ENCODE data around the gene YBX3.

The YBX3 gene

GRCh38 chr12:10732066-10732465 is 8.9 kb upstream of the YBX3 start:
- Histone ChIP-seq H3K9me3 (replicated peaks; ENCODE audit: insufficient read depth, low read length) (no peaks in the 10 kb centered on the region), H3K9ac (ENCODE audit: low read length) (no peak overlapping the region), H3K36me3 (replicated peaks; ENCODE audit: insufficient read depth, low read length) (no peaks in the 10 kb centered on the region), H3K4me2 (ENCODE audit: low read depth, low read length) (no peak overlapping the region), H4K20me1 (ENCODE audit: insufficient read depth, low read length) (no peaks in the 10 kb centered on the region), H3F3A (ENCODE audit: insufficient read depth, low read length) (no peaks in the 10 kb centered on the region), H3K9me2 (replicated peaks; ENCODE audit: insufficient read depth, low read length) (no peaks in the 10 kb centered on the region), H3K4me3 (ENCODE audit: low read length) (no peak overlapping the region), H3K4me1 (ENCODE audit: low read length) (no peaks in the 10 kb centered on the region), H3K27me3 (replicated peaks; ENCODE audit: insufficient read depth, low read length) (no peaks in the 10 kb centered on the region), H3K27ac (ENCODE audit: low read length) (no peak overlapping the region), H2AFZ (ENCODE audit: low read length) (no peak overlapping the region), H3K79me2 (ENCODE audit: low read length) (no peaks in the 10 kb centered on the region)
- TF ChIP-seq EZH2 (optimal IDR thresholded peaks at IDR 0.05; ENCODE audit: low read depth, low read length) (no peak), CTCF (IDR thresholded peaks at IDR 0.05; ENCODE audit: low read length) (no peak), EZH2phosphoT487 (IDR thresholded peaks at IDR 0.05; ENCODE audit: low read length) (no peak)
- DNase-seq: no peak

GRCh38 chr12:10730559-10730958 is 7.4 kb upstream of the YBX3 start:
- TF ChIP-seq EZH2phosphoT487 (IDR thresholded peaks at IDR 0.05; ENCODE audit: low read length) (no peak), CTCF (IDR thresholded peaks at IDR 0.05; ENCODE audit: low read length) (no peak), EZH2 (optimal IDR thresholded peaks at IDR 0.05; ENCODE audit: low read depth, low read length) (no peak)
- no peaks in the 10 kb centered on the region for H3K9me3 ChIP-seq (replicated peaks; ENCODE audit: insufficient read depth, low read length)
- no peak overlapping the region for H3K4me2 ChIP-seq (ENCODE audit: low read depth, low read length)
- no peaks in the 10 kb centered on the region for H3F3A ChIP-seq (ENCODE audit: insufficient read depth, low read length)
- no peaks in the 10 kb centered on the region for H3K36me3 ChIP-seq (replicated peaks; ENCODE audit: insufficient read depth, low read length)
- H4K20me1 ChIP-seq (ENCODE audit: insufficient read depth, low read length): no peaks in the 10 kb centered on the region
- DNase-seq: no peak
- H3K27ac ChIP-seq (ENCODE audit: low read length): no peak overlapping the region
- H2AFZ ChIP-seq (ENCODE audit: low read length): no peak overlapping the region
- H3K9ac ChIP-seq (ENCODE audit: low read length): no peak overlapping the region
- no peaks in the 10 kb centered on the region for H3K79me2 ChIP-seq (ENCODE audit: low read length)
- no peaks in the 10 kb centered on the region for H3K9me2 ChIP-seq (replicated peaks; ENCODE audit: insufficient read depth, low read length)
- no peak overlapping the region for H3K4me3 ChIP-seq (ENCODE audit: low read length)
- H3K4me1 ChIP-seq (ENCODE audit: low read length): no peaks in the 10 kb centered on the region
- no peaks in the 10 kb centered on the region for H3K27me3 ChIP-seq (replicated peaks; ENCODE audit: insufficient read depth, low read length)

GRCh38 chr12:10728091-10728490 is 5.0 kb upstream of the YBX3 start:
- H3K4me3 ChIP-seq (ENCODE audit: low read length): no peak overlapping the region
- H3K9me2 ChIP-seq (replicated peaks; ENCODE audit: insufficient read depth, low read length): no peaks in the 10 kb centered on the region
- 0 out of 2 replicates have a peak, but pooled peaks cover 7% of the 10 kb centered on the region for H3K27me3 ChIP-seq (replicated peaks; ENCODE audit: insufficient read depth, low read length)
- no peaks in the 10 kb centered on the region for H3K36me3 ChIP-seq (replicated peaks; ENCODE audit: insufficient read depth, low read length)
- no peak overlapping the region for H3K9ac ChIP-seq (ENCODE audit: low read length)
- H3K4me2 ChIP-seq (ENCODE audit: low read depth, low read length): no peak overlapping the region
- no peaks in the 10 kb centered on the region for H4K20me1 ChIP-seq (ENCODE audit: insufficient read depth, low read length)
- DNase-seq: no peak
- H3F3A ChIP-seq (ENCODE audit: insufficient read depth, low read length): no peaks in the 10 kb centered on the region
- no peaks in the 10 kb centered on the region for H3K79me2 ChIP-seq (ENCODE audit: low read length)
- TF ChIP-seq EZH2 (optimal IDR thresholded peaks at IDR 0.05; ENCODE audit: low read depth, low read length) (no peak), CTCF (IDR thresholded peaks at IDR 0.05; ENCODE audit: low read length) (no peak), EZH2phosphoT487 (IDR thresholded peaks at IDR 0.05; ENCODE audit: low read length) (no peak)
- H2AFZ ChIP-seq (ENCODE audit: low read length): no peak overlapping the region
- H3K9me3 ChIP-seq (replicated peaks; ENCODE audit: insufficient read depth, low read length): no peaks in the 10 kb centered on the region
- peaks cover 5% of the 10 kb centered on the region; the same call in 1 of the 2 replicates for H3K4me1 ChIP-seq (ENCODE audit: low read length)
- H3K27ac ChIP-seq (ENCODE audit: low read length): no peak overlapping the region
